ENCODE data around the gene DAZAP2. TPM values are rescaled to one million over a fixed set of nuclear protein-coding genes. Genes with fewer than 3 reads are reported as not detected.
A peak's percentile ranks its signal among the peaks of the same experiment; 100 is the strongest.

The DAZAP2 gene
- total and polyA plus RNA-seq, 2 experiments from 2014 or later: 35.8 to 39.9 TPM

GRCh38 chr12:51270067-51270950 lies 31.7 kb downstream of the DAZAP2 start, which contains the start of gene SMAGP:
TSS of gene SMAGP (minus strand) at chr12:51270415. CDS start at chr12:51269278, 1,137 bp downstream.
- Histone ChIP-seq H3K4me1 (ENCODE audit: insufficient read depth) (0 out of 2 replicates have a peak, but pooled peaks cover 5% of the 10 kb centered on the region), H4K20me1 (replicated peaks; ENCODE audit: insufficient read depth) (no peaks in the 10 kb centered on the region), H3F3A (replicated peaks; ENCODE audit: low read depth) (no peaks in the 10 kb centered on the region), H3K27ac (ENCODE audit: low read depth) (no peak within 1 kb of the TSS), H3K79me2 (replicated peaks; ENCODE audit: insufficient read depth) (no peaks in the 10 kb centered on the region), H3K4me2 (peak within 1 kb of the TSS; percentile 100), H2AFZ (peak within 1 kb of the TSS; percentile 99), H3K36me3 (ENCODE audit: insufficient read depth) (no peaks in the 10 kb centered on the region), H3K9me2 (ENCODE audit: insufficient read depth) (no peaks in the 10 kb centered on the region), H3K4me3 (peak within 1 kb of the TSS; percentile 91), H3K27me3 (ENCODE audit: insufficient read depth) (peaks cover 18% of the 10 kb centered on the region)
- H3K4me1 Mint-ChIP-seq: peaks cover 19% of the 10 kb centered on the region
- peak within 1 kb of the TSS; percentile 93 for H3K4me3 Mint-ChIP-seq
- H3K36me3 Mint-ChIP-seq (ENCODE audit: low read depth): no peaks in the 10 kb centered on the region; the same call in 2 of the 3 replicates
- ATAC-seq: peak; percentile 70
- TF ChIP-seq JUNB (IDR thresholded peaks at IDR 0.05; ENCODE audit: unreplicated experiment): no peak
- TF ChIP-seq CREB1 (CRISPR knock-in tag; IDR thresholded peaks at IDR 0.05; ENCODE audit: low read depth): peak; percentile 57; the same call in 1 of the 2 replicates
- TF ChIP-seq ETS1 (IDR thresholded peaks at IDR 0.05): 0 out of 2 replicates have a peak, but pooled peaks have one; percentile 24
- no peak for TF ChIP-seq ZNF114 (CRISPR knock-in tag; IDR thresholded peaks at IDR 0.05)
- DNase-seq (ENCODE audit: low spot score): peak; percentile 91
- no peaks in the 10 kb centered on the region; the same call in 2 of the 3 replicates for H3K9me3 Mint-ChIP-seq
- H3K27me3 Mint-ChIP-seq (ENCODE audit: insufficient read depth, low read depth, poor library complexity): peaks cover 21% of the 10 kb centered on the region
- H3K27ac Mint-ChIP-seq: peak within 1 kb of the TSS; percentile 82

- no peaks in the 10 kb centered on the region for H4K20me1 ChIP-seq (replicated peaks; ENCODE audit: insufficient read depth)
- no peaks in the 10 kb centered on the region for H3K79me2 ChIP-seq (replicated peaks; ENCODE audit: insufficient read depth)
- ATAC-seq: no peak
- H3K4me3 ChIP-seq: peak overlapping the region; percentile 91
- Mint-ChIP-seq H3K4me3 (peak overlapping the region; percentile 93), H3K9me3 (no peaks in the 10 kb centered on the region; the same call in 2 of the 3 replicates), H3K36me3 (ENCODE audit: low read depth) (no peaks in the 10 kb centered on the region; the same call in 2 of the 3 replicates), H3K4me1 (peaks cover 13% of the 10 kb centered on the region), H3K27ac (no peak overlapping the region), H3K27me3 (ENCODE audit: insufficient read depth, low read depth, poor library complexity) (peaks cover 21% of the 10 kb centered on the region)
- H3K27ac ChIP-seq (ENCODE audit: low read depth): no peak overlapping the region
- H3K9me2 ChIP-seq (ENCODE audit: insufficient read depth): no peaks in the 10 kb centered on the region
- 0 out of 2 replicates have a peak, but pooled peaks cover 5% of the 10 kb centered on the region for H3K4me1 ChIP-seq (ENCODE audit: insufficient read depth)
- H3K36me3 ChIP-seq (ENCODE audit: insufficient read depth): no peaks in the 10 kb centered on the region
- H3K27me3 ChIP-seq (ENCODE audit: insufficient read depth): peaks cover 18% of the 10 kb centered on the region
- peak overlapping the region; percentile 99 for H2AFZ ChIP-seq
- no peaks in the 10 kb centered on the region for H3F3A ChIP-seq (replicated peaks; ENCODE audit: low read depth)
- peak overlapping the region; percentile 100 for H3K4me2 ChIP-seq
- no peak for DNase-seq (ENCODE audit: low spot score)
- TF ChIP-seq JUNB (IDR thresholded peaks at IDR 0.05; ENCODE audit: unreplicated experiment): no peak
- no peak for TF ChIP-seq ZNF462 (CRISPR knock-in tag; IDR thresholded peaks at IDR 0.05)
- no peak for TF ChIP-seq NANOG (IDR thresholded peaks at IDR 0.05; ENCODE audit: borderline replicate concordance)
- no peak for TF ChIP-seq ZNF114 (CRISPR knock-in tag; IDR thresholded peaks at IDR 0.05)
- no peak for TF ChIP-seq CREB1 (CRISPR knock-in tag; IDR thresholded peaks at IDR 0.05; ENCODE audit: low read depth)
- no peak for TF ChIP-seq ETS1 (IDR thresholded peaks at IDR 0.05)
- no peak for TF ChIP-seq ZNF331 (CRISPR knock-in tag; IDR thresholded peaks at IDR 0.05; ENCODE audit: low read depth)
- TF ChIP-seq EZH2phosphoT487 (IDR thresholded peaks at IDR 0.05; ENCODE audit: unreplicated experiment): no peak
- no peak for TF ChIP-seq STAT1 (IDR thresholded peaks at IDR 0.05; ENCODE audit: unreplicated experiment)
These were observed 32.4 kb downstream of the DAZAP2 start for GRCh38 chr12:51270951-51271518.
